K562 (cell line): Measurements from ENCODE around the gene ECSCR. TPM values are rescaled to one million over a fixed set of nuclear protein-coding genes. Genes with fewer than 3 reads are reported as not detected.

Source experiments
- CLOCK ChIP-seq: fragments of 250-450 bp; sonication (Bioruptor Pico); IDR thresholded peaks from 2 replicates; pipeline ENCODE4 v1.4.0; 2020; ENCODE audit warnings: mild to moderate bottlenecking, moderate library complexity, borderline replicate concordance
- DIDO1 ChIP-seq: fragments of 450-650 bp; IDR thresholded peaks from 2 replicates; pipeline ENCODE4 v1.6.1; 2016; ENCODE audit warnings: low read depth, missing biosample characterization, missing genetic modification characterization
- DNMT1 ChIP-seq: fragments of 450-650 bp; IDR thresholded peaks from 2 replicates; pipeline ENCODE4 v1.6.1; 2016; ENCODE audit warnings: antibody characterized with exemption, mild to moderate bottlenecking
- FOXA3 ChIP-seq, 2 experiments: fragments of 450-650 bp in 1 of 2; sonication (generic) in 1 of 2; formaldehyde crosslinking; IDR thresholded peaks in 1 of 2; conservative IDR thresholded peaks in 1 of 2; 2 replicates each; pipeline versions ENCODE4 v1.4.0 to v1.8.0; 2020 to 2022; ENCODE audit warnings: mild to moderate bottlenecking in 2 of 2, missing genetic modification reagents in 1 of 2
- MGA ChIP-seq: fragments of 450-650 bp; IDR thresholded peaks from 2 replicates; pipeline ENCODE4 v1.6.1; 2016; ENCODE audit warnings: mild to moderate bottlenecking, moderate library complexity
- MIER1 ChIP-seq: fragments of 450-650 bp; IDR thresholded peaks from 2 replicates; pipeline ENCODE4 v1.6.1; 2016; ENCODE audit warnings: antibody characterized with exemption, mild to moderate bottlenecking, low read depth
- MYBL2 ChIP-seq, 2 experiments: fragments of 450-650 bp in 1 of 2; sonication (generic) in 1 of 2; formaldehyde crosslinking in 1 of 2; IDR thresholded peaks; 2 replicates each; pipeline versions ENCODE4 v1.6.1 to v1.8.1; 2017 to 2022; ENCODE audit warnings: borderline replicate concordance in 1 of 2, inconsistent platforms in 1 of 2, low read depth in 1 of 2, mild to moderate bottlenecking in 1 of 2, missing genetic modification reagents in 1 of 2, moderate library complexity in 1 of 2
- PCBP2 ChIP-seq: fragments of 200-400 bp; formaldehyde crosslinking; IDR thresholded peaks from 2 replicates; pipeline ENCODE4 v1.6.1; 2018; ENCODE audit warnings: low read length, low read depth, mild to moderate bottlenecking, moderate library complexity; ENCODE audit not compliant: poor library complexity, severe bottlenecking
- POLR2AphosphoS5 ChIP-seq: IDR thresholded peaks from 2 replicates; pipeline ENCODE4 v1.6.1; 2011; ENCODE audit warnings: mild to moderate bottlenecking, low read depth, low read length, moderate library complexity; ENCODE audit not compliant: control insufficient read depth, insufficient read depth
- ZNF75A ChIP-seq: fragments of 450-650 bp; formaldehyde crosslinking; IDR thresholded peaks from 2 replicates; pipeline ENCODE4 v1.4.0; 2020; ENCODE audit warnings: mild to moderate bottlenecking
- polyA plus RNA-seq, 8 experiments: library from polyadenylated mRNA; depleted of rRNA in 4 of 8; stranded (reverse) in 5 of 8; unstranded in 3 of 8; fragments of >200 nt; fragmentation: Nextera tagmentation in 2 of 8; fragmentation: Illumina TruSeq in 1 of 8; extraction: Ambion mirVana in 2 of 8; extraction: Trizol in 1 of 8; gene quantifications; 2 replicates each; pipeline versions ENCODE4 v1.2.1 to v1.2.3, GENCODE V29; 2011 to 2014; ENCODE audit warnings: inconsistent platforms in 1 of 8, missing spikeins in 1 of 8
- total RNA-seq, 7 experiments: library from RNA; depleted of rRNA in 6 of 7; stranded (reverse); fragments of >200 nt in 6 of 7; fragmentation: Illumina TruSeq in 2 of 7; extraction: Trizol in 2 of 7; gene quantifications; 2 replicates each; pipeline versions ENCODE4 v1.2.1 to v1.2.3, GENCODE V29; 2011 to 2021; ENCODE audit warnings: low replicate concordance in 1 of 7

ECSCR gene
- total and polyA plus RNA-seq, 9 of the 15 experiments (the other 6 are each of a cell fraction or from before 2014, with no cell fraction given) = 0.10 to 0.25 (median 0.13) TPM; not detected in 6

GRCh38 chr5:139482050-139482889 is 19.7 kb upstream of the ECSCR start, which contains the start of gene STING1 (continued):
- no peak for TF ChIP-seq CLOCK (CRISPR knock-in tag)
- 0 out of 2 replicates have a peak, but pooled peaks have one; percentile 29 for TF ChIP-seq ZNF75A (CRISPR knock-in tag)
- no peak for TF ChIP-seq DNMT1
- peak; percentile 90 for TF ChIP-seq MGA
- TF ChIP-seq MYBL2 (IDR thresholded peaks at IDR 0.05; ENCODE audit: low read depth) = no peak
- no peak for TF ChIP-seq MYBL2 (CRISPR knock-in tag; IDR thresholded peaks at IDR 0.05; ENCODE audit: borderline replicate concordance)
- no peak for TF ChIP-seq MIER1
- peak; percentile 68 for TF ChIP-seq POLR2AphosphoS5
- TF ChIP-seq DIDO1 (tag) = peak; percentile 52; the same call in 1 of the 2 replicates
- TF ChIP-seq PCBP2 = no peak
- no peak for TF ChIP-seq FOXA3 (CRISPR knock-in tag; conservative IDR thresholded peaks at IDR 0.05 in 1 of 2, IDR thresholded peaks at IDR 0.05 in 1 of 2)
